ENCODE data around the gene PPT1. TPM values are rescaled to one million over a fixed set of nuclear protein-coding genes. Genes with fewer than 3 reads are reported as not detected.

Gene PPT1
- total and polyA plus RNA-seq, 2 experiments from 2014 or later = 67.4 to 202 TPM

DNA sequence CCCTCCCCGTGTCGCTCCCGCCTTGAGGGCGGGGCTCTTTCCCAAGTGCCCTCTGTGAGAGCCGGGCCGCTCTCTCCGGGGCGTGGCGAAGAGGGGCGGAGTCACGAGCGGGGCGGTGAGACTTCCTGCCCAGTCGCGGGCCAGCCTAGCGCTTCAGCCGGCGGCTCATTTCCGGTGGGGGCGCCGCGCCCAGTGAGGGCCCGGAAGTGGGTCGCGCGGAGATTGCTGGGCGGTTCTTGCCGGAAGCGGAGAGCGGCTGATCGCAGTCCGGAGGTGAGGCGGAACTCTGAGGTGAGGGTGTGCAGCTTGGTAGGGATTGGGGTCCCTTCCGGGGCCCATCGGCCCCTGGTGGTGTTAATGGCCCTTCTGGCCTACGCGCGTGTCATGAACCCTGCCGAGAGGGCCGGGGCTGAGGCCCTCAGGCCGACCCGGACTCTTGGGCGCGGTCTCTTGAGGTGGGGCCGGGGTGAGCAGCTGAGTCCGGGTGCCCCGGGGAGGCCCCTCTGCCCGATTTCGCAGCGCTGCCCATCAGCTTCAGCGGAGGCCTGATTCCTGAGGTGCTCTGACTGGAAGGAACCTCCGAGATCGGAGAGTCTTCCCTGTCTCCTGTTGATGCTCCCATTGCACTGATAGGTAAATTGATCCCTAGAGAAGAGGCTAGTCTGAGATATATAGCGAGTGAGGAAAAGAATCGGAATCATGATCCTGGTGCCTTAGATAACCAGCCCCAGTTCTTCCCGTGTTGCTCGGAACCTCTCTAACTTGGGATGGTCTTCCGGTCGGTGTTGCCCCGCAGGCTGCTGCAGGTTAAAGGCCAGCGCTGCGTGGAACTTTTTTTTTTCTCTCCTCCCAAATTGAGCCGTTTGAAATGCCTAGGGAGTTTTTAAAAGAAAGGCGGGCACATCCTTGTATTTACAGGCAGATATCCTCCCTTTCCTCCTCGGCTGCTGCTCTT, 56.3 kb downstream of the PPT1 start, which contains the start of gene CAP1:
Gene CAP1, plus strand, starts transcription at position 219 of the 955 bp plus-strand sequence. CDS start 18,618 bp downstream, outside the sequence.
- Histone ChIP-seq H2AFZ (no peak within 1 kb of the TSS), H3K4me2 (peak within 1 kb of the TSS; percentile 96), H3K4me3 (peak within 1 kb of the TSS; percentile 96), H3K9me2 (ENCODE audit: insufficient read depth) (no peaks in the 10 kb centered on the region), H4K20me1 (replicated peaks; ENCODE audit: insufficient read depth) (peaks cover 35% of the 10 kb centered on the region), H3K36me3 (ENCODE audit: insufficient read depth) (no peaks in the 10 kb centered on the region), H3K79me2 (replicated peaks; ENCODE audit: insufficient read depth) (peaks cover 51% of the 10 kb centered on the region), H3K27me3 (ENCODE audit: insufficient read depth) (no peaks in the 10 kb centered on the region), H3F3A (replicated peaks; ENCODE audit: low read depth) (peaks cover 3% of the 10 kb centered on the region; the same call in 1 of the 2 replicates), H3K27ac (ENCODE audit: low read depth) (peak within 1 kb of the TSS; percentile 100), H3K4me1 (ENCODE audit: insufficient read depth) (peaks cover 13% of the 10 kb centered on the region)
- H3K4me1 Mint-ChIP-seq = peaks cover 21% of the 10 kb centered on the region
- TF ChIP-seq ZNF331 (CRISPR knock-in tag; IDR thresholded peaks at IDR 0.05; ENCODE audit: low read depth) (no peak), EZH2 (IDR thresholded peaks at IDR 0.05; ENCODE audit: low read depth, unreplicated experiment) (no peak), CREB1 (CRISPR knock-in tag; IDR thresholded peaks at IDR 0.05; ENCODE audit: low read depth) (peak; percentile 56), POLR2AphosphoS5 (IDR thresholded peaks at IDR 0.05; ENCODE audit: low read depth) (peak; percentile 82), NANOG (IDR thresholded peaks at IDR 0.05; ENCODE audit: borderline replicate concordance) (no peak), ZNF114 (CRISPR knock-in tag; IDR thresholded peaks at IDR 0.05) (no peak), EZH2phosphoT487 (IDR thresholded peaks at IDR 0.05; ENCODE audit: unreplicated experiment) (no peak), JUNB (IDR thresholded peaks at IDR 0.05; ENCODE audit: unreplicated experiment) (no peak), STAT1 (IDR thresholded peaks at IDR 0.05; ENCODE audit: unreplicated experiment) (no peak)
- TF ChIP-seq, protein P1, sequence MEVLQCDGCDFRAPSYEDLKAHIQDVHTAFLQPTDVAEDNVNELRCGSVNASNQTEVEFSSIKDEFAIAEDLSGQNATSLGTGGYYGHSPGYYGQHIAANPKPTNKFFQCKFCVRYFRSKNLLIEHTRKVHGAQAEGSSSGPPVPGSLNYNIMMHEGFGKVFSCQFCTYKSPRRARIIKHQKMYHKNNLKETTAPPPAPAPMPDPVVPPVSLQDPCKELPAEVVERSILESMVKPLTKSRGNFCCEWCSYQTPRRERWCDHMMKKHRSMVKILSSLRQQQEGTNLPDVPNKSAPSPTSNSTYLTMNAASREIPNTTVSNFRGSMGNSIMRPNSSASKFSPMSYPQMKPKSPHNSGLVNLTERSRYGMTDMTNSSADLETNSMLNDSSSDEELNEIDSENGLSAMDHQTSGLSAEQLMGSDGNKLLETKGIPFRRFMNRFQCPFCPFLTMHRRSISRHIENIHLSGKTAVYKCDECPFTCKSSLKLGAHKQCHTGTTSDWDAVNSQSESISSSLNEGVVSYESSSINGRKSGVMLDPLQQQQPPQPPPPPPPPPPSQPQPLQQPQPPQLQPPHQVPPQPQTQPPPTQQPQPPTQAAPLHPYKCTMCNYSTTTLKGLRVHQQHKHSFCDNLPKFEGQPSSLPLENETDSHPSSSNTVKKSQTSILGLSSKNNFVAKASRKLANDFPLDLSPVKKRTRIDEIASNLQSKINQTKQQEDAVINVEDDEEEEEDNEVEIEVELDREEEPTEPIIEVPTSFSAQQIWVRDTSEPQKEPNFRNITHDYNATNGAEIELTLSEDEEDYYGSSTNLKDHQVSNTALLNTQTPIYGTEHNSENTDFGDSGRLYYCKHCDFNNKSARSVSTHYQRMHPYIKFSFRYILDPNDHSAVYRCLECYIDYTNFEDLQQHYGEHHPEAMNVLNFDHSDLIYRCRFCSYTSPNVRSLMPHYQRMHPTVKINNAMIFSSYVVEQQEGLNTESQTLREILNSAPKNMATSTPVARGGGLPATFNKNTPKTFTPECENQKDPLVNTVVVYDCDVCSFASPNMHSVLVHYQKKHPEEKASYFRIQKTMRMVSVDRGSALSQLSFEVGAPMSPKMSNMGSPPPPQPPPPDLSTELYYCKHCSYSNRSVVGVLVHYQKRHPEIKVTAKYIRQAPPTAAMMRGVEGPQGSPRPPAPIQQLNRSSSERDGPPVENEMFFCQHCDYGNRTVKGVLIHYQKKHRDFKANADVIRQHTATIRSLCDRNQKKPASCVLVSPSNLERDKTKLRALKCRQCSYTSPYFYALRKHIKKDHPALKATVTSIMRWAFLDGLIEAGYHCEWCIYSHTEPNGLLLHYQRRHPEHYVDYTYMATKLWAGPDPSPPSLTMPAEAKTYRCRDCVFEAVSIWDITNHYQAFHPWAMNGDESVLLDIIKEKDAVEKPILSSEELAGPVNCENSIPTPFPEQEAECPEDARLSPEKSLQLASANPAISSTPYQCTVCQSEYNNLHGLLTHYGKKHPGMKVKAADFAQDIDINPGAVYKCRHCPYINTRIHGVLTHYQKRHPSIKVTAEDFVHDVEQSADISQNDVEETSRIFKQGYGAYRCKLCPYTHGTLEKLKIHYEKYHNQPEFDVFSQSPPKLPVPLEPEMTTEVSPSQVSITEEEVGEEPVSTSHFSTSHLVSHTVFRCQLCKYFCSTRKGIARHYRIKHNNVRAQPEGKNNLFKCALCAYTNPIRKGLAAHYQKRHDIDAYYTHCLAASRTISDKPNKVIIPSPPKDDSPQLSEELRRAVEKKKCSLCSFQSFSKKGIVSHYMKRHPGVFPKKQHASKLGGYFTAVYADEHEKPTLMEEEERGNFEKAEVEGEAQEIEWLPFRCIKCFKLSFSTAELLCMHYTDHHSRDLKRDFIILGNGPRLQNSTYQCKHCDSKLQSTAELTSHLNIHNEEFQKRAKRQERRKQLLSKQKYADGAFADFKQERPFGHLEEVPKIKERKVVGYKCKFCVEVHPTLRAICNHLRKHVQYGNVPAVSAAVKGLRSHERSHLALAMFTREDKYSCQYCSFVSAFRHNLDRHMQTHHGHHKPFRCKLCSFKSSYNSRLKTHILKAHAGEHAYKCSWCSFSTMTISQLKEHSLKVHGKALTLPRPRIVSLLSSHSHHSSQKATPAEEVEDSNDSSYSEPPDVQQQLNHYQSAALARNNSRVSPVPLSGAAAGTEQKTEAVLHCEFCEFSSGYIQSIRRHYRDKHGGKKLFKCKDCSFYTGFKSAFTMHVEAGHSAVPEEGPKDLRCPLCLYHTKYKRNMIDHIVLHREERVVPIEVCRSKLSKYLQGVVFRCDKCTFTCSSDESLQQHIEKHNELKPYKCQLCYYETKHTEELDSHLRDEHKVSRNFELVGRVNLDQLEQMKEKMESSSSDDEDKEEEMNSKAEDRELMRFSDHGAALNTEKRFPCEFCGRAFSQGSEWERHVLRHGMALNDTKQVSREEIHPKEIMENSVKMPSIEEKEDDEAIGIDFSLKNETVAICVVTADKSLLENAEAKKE (CRISPR knock-in tag; IDR thresholded peaks at IDR 0.05) = no peak
- TF ChIP-seq, protein P2, sequence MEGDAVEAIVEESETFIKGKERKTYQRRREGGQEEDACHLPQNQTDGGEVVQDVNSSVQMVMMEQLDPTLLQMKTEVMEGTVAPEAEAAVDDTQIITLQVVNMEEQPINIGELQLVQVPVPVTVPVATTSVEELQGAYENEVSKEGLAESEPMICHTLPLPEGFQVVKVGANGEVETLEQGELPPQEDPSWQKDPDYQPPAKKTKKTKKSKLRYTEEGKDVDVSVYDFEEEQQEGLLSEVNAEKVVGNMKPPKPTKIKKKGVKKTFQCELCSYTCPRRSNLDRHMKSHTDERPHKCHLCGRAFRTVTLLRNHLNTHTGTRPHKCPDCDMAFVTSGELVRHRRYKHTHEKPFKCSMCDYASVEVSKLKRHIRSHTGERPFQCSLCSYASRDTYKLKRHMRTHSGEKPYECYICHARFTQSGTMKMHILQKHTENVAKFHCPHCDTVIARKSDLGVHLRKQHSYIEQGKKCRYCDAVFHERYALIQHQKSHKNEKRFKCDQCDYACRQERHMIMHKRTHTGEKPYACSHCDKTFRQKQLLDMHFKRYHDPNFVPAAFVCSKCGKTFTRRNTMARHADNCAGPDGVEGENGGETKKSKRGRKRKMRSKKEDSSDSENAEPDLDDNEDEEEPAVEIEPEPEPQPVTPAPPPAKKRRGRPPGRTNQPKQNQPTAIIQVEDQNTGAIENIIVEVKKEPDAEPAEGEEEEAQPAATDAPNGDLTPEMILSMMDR (conservative IDR thresholded peaks at IDR 0.05; ENCODE audit: low read depth in 2 of 2) = no peak
- TF ChIP-seq, protein P3, sequence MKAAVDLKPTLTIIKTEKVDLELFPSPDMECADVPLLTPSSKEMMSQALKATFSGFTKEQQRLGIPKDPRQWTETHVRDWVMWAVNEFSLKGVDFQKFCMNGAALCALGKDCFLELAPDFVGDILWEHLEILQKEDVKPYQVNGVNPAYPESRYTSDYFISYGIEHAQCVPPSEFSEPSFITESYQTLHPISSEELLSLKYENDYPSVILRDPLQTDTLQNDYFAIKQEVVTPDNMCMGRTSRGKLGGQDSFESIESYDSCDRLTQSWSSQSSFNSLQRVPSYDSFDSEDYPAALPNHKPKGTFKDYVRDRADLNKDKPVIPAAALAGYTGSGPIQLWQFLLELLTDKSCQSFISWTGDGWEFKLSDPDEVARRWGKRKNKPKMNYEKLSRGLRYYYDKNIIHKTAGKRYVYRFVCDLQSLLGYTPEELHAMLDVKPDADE (IDR thresholded peaks at IDR 0.05) = peak; percentile 84
- TF ChIP-seq, protein P4, sequence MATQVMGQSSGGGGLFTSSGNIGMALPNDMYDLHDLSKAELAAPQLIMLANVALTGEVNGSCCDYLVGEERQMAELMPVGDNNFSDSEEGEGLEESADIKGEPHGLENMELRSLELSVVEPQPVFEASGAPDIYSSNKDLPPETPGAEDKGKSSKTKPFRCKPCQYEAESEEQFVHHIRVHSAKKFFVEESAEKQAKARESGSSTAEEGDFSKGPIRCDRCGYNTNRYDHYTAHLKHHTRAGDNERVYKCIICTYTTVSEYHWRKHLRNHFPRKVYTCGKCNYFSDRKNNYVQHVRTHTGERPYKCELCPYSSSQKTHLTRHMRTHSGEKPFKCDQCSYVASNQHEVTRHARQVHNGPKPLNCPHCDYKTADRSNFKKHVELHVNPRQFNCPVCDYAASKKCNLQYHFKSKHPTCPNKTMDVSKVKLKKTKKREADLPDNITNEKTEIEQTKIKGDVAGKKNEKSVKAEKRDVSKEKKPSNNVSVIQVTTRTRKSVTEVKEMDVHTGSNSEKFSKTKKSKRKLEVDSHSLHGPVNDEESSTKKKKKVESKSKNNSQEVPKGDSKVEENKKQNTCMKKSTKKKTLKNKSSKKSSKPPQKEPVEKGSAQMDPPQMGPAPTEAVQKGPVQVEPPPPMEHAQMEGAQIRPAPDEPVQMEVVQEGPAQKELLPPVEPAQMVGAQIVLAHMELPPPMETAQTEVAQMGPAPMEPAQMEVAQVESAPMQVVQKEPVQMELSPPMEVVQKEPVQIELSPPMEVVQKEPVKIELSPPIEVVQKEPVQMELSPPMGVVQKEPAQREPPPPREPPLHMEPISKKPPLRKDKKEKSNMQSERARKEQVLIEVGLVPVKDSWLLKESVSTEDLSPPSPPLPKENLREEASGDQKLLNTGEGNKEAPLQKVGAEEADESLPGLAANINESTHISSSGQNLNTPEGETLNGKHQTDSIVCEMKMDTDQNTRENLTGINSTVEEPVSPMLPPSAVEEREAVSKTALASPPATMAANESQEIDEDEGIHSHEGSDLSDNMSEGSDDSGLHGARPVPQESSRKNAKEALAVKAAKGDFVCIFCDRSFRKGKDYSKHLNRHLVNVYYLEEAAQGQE (IDR thresholded peaks at IDR 0.05; ENCODE audit: unreplicated experiment) = no peak
- ATAC-seq (peak; percentile 90), DNase-seq (ENCODE audit: low spot score) (peak; percentile 99)
- H3K27ac Mint-ChIP-seq = peak within 1 kb of the TSS; percentile 99
- H3K36me3 Mint-ChIP-seq (ENCODE audit: low read depth) = peaks cover 22% of the 10 kb centered on the region
- H3K27me3 Mint-ChIP-seq (ENCODE audit: insufficient read depth, low read depth, poor library complexity) = peaks cover 10% of the 10 kb centered on the region
- peak within 1 kb of the TSS; percentile 97 for H3K4me3 Mint-ChIP-seq
- no peaks in the 10 kb centered on the region; the same call in 2 of the 3 replicates for H3K9me3 Mint-ChIP-seq
